COLO668 (cell line): ENCODE results near the gene FARS2.
A peak's percentile ranks its signal among the peaks of the same experiment; 100 is the strongest.

ENCODE experiments used
- DNase-seq: peaks from one replicate; lab custom pipeline; 2025; ENCODE audit not compliant: unreplicated experiment; lab: John Stamatoyannopoulos, UW

Gene FARS2

DNA sequence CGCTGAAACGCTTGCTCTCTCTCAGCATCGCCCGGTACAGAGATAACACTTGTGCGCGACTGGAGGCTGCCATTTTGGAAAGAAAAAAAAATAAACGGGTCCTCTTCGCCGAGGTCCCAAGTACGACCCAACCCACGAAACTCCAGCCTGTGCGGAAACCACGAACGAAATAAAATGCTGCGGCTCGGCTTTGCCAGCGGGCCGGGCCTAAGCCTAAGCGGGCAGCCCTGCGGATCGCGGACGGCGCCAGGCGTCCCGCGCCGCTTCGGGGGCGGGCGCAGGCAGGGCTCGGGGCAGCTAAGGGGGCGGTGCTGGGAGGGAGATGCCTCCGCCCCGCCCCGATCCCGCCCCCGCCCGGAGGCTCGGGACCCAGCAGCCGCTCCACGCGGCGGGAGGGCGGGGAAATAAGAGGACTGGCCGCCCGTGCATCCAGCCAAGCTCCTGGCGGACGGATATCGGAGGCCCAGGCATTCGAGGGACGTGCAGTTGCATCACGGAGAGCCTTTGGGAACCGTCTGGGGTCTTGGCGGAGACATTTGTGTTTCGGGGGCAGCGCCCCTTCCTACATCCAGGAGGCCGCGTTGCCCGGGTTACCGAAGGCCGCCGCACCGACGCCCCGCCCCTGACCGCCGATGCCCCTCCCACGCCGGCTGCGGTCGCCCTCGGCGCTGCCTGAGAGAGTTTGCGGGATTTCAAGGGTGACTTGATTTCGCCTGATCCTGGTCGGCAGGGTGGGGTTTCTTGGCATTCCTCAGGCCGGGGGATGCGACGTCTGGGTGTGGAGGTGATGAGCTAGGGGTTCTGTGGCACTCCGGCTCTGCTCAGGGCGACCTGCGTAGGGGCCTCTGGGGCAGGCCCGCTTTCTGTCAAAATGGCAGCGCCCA lies at the start of gene FARS2, which contains the start of gene LYRM4:
FARS2 (plus strand) TSS at position 853 of the 884 bp plus-strand sequence.
LYRM4 (minus strand) TSS at position 290 of the 884 bp plus-strand sequence; CDS start at position 73, 217 bp downstream.
- peak; percentile 88 for DNase-seq

- no peak for DNase-seq
Observed at GRCh38 chr6:5213836-5214235, 47.5 kb upstream of the FARS2 start.

- peak; percentile 11 for DNase-seq
Observed at GRCh38 chr6:5214570-5215052, 46.7 kb upstream of the FARS2 start.

GRCh38 chr6:5215159-5215558 lies 46.2 kb upstream of the FARS2 start:
- no peak for DNase-seq

- DNase-seq: no peak
Observed at GRCh38 chr6:5215799-5216198, 45.5 kb upstream of the FARS2 start.

DNA sequence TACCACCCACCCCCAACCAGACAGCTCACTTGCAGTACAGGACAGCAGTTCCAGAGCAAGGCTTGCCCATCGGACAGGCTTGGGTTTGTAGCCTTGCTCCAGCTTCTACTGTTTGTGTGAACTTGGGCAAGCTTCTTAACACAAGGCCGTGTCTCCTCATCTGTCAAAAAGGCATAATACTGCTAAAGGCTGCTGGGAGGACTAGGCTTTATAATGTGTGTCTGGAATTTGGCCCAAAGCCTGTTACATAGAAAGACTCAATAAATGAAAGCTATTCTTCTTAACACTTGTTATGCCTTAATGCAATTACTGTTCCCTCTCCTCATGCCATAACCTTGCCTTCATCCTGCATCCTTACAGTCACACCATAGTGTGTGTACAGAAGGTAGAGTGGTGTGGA lies 44.0 kb upstream of the FARS2 start:
- DNase-seq: no peak

DNA sequence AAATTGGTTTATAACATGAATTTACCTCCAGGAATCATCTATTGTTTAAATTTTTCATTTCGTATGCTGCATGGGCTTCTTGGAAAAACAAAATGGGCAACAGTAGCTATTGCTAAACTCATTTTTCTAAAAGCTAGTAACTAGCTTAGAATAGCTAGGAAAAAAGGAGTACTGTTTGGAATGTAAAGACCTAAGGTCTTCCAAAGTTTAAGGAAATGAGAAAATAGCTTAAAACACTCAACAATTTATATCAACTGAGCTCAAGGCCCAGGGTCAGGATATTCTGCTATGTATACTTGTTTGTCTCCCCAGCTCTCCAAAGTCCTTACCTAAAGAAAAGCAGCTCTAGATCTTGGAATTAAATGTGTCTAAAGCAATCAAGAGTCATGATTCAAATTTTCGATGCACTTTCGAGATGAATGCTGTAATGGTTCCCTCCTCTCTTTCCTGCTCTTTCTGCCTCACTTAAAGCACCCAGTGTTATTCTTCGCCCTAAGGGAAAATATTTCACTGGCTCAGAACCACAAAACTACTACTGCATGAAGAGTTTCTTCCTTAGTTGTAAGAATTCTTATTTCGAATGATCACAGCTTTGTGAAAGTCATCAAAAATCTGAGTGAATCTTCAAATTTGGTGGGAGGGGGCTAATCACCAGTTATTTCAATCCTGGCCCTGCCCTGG lies 42.2 kb upstream of the FARS2 start:
- DNase-seq: no peak

DNA sequence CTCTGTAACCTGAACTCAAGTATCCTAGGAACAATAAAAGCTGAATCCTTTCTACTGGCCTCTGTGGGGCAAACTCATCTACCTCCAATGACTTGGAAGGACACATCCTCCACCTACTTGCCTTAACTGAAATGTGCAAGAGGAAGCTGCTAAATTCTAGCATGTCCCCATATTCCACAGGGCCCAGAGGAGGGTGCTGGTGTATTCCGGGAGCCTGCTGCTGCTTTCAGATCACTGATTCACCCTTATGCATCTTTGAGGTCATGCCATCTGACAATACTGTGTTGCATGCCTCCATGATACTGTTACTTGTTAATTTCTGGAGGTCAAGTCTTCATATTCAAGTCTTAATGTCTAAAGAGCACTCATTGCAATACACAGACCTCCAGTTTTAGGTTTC lies 40.9 kb upstream of the FARS2 start:
- no peak for DNase-seq

DNA sequence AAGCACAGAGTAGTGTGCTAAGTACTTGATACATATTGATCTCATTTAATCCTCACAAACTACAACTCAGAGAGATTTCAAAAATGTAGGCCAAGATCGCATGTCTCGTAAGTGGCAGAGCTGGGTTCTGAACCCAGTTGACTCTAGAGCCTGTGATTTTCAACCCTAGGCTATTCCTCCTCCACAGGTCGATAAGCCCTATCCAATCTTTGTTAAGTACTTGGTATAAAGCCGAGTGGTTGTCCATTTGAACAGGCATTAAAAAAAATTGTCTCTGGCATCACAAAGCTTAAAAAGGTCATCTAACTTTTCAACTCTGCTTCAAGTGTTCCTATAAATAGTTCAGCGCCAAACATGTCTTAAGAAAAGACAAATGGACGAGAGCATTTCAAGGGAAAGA lies 38.0 kb upstream of the FARS2 start:
- DNase-seq: no peak

DNA sequence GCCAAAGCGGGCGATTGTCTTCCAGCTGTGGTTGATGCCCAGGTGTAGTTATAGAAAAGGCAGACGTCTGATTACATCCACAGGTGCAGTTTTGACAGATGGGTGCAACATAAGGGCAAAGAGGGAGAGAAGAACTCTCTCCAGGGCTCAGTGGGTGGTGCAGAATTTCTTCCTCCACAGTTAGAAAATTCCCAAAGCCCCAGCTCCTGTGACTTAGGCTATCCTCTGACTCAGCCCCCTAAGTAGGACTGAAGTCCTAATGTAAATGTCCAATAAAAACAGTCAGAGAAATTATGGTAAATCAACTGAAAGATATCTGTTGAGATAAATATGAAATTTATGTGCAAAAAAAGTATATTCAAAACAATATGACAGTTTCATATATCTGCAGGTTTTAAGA lies 32.0 kb upstream of the FARS2 start:
- DNase-seq: no peak

- DNase-seq: no peak
Observed at GRCh38 chr6:5230081-5230480, 31.2 kb upstream of the FARS2 start.

DNA sequence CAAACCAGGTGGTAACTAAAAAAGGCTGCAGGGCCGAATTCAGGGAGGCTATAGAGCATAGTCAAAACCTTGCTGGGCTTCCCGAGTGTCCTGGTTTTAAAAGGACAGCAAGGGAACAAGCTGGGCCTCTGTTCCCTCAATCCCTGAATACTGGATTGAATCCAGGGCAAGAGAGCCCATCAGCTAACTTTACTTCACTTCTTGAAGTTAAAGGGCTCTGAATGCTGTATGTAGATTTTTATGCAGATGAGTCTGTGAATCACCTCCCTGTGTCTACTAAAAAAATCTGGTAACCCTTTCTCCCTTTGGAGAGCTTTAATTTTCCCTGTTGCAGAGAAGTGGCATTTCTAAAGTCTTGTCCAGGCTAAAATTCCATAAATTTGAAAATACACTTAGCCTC lies 30.0 kb upstream of the FARS2 start:
- DNase-seq: no peak

GRCh38 chr6:5234874-5235273 lies 26.4 kb upstream of the FARS2 start:
- no peak for DNase-seq

DNA sequence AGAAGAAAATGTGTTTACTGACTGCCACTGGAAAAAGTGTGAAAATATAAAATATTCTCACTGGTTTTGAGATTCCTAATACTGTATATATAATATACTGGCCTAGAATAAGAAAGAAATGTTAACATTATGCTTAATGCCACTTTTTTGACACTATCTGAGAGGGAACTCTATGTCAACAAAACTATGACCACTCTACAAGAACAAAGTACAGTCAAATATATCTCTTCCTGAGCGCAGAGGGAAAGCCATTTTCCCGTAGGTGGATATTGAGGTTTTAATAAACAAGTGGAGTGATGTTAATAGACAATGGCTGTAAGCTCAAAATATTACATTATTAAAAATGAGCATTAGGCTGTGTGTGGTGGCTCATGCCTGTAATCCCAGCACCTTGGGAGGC lies 25.5 kb upstream of the FARS2 start:
- DNase-seq: no peak

GRCh38 chr6:5237805-5238204 lies 23.5 kb upstream of the FARS2 start:
- DNase-seq: no peak

- DNase-seq: no peak
Observed at GRCh38 chr6:5238336-5238735, 23.0 kb upstream of the FARS2 start.

DNA sequence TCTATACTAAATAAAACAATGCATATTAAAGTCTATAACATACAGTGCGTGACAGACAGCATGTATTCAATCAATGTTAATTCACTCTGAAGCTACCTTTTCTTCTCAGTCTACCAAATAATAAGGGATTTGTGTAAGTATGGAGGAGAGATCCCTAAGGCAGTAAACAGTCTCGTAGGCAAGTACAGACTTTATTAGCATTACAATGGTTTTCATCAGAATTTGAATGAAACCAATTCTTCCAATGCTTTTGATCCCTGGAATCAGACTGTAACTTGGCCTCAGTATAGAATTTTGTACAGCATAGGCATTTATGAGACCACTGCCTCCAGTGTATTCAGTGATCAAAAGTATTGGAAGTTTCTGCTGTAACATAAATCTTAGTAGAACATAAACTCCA lies 20.1 kb upstream of the FARS2 start:
- DNase-seq: no peak

- DNase-seq: no peak
Observed at GRCh38 chr6:5243069-5243468, 18.2 kb upstream of the FARS2 start.

DNA sequence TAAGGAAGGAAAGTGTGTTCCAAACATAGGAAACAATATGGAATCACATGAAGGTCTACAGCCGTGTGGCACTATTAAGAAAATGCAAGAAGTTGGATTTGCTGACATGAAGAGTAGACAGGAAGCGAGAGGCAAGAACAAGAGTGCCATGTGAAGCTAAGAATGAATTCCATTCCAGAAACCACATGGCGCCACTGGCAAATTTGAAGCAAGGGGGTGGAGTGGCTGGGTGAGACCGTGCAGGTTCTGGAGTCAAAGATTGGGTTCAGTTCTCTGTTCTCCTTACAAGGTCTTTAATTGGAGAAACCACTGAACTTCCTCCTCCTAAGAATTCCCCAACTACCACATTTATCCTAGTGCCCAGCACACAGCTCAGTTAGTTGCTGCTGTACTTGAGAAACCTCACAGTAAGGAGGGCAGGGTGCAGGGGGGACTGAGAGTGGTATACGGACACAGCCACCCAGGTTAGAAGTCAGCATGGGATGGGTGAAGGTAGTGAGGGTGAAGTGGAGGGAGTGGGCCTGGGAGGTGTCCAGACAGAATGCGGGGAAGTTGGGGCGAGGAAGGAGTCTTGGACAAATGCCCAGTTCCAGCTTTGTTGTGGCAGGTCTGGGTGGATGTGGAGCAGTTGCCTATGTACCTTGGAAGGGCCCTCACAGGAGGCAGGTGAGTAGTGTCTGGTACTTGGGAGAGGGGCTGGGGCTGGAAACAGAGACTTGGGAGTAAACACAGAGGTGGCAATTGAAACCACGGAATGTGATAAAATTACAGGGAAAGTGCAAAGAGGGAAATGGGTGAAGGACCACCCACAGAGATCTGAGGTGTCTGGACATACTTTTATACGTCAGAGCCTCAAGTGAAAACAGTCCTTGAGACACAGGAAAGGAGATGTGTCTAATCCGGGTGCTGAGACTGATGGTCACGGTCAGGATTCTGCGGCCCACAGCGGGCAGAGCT lies 14.9 kb upstream of the FARS2 start:
- DNase-seq: no peak

DNA sequence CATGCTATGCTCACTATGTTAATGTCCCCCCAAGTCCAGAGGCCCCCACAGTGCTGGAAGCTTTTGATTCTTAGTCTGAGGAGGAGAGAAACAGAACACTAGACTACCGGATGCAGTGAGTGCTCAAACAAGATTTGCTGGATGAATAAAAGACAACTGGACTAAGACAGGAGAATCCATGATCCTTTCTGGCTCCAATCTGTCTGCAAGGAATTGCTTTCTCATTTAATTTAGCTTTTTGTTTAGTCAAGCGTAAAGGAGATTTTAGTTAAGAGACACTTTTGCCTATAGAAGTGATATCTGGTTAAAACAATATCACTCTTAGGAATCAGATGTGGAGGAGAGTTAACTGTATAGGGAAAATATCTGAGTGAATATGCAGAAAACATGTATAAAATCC lies 14.1 kb upstream of the FARS2 start:
- DNase-seq: no peak
